Medulla oblongata (tissue), 1 donor: ENCODE data around the gene MOCS3.

Source experiments
- DNase-seq: peaks from one replicate; pipeline ENCODE4 v3.0.0-alpha.2; 2015; ENCODE audit errors: extremely low spot score

The MOCS3 gene

GRCh38 chr20:50981714-50982048 is 23.1 kb downstream of the MOCS3 start:
- no peak for DNase-seq

GRCh38 chr20:50982363-50982762 is 23.7 kb downstream of the MOCS3 start:
- DNase-seq = no peak

- DNase-seq = no peak
Observed at GRCh38 chr20:50983321-50983720, 24.7 kb downstream of the MOCS3 start.

GRCh38 chr20:50987493-50988210 is 29.0 kb downstream of the MOCS3 start:
- DNase-seq = peak; percentile 94

- DNase-seq = no peak
Observed at GRCh38 chr20:50991076-50991475, 32.5 kb downstream of the MOCS3 start.

GRCh38 chr20:50992336-50992732 is 33.7 kb downstream of the MOCS3 start:
- no peak for DNase-seq

- peak; percentile 12 for DNase-seq
Observed at GRCh38 chr20:50992733-50993457, 34.3 kb downstream of the MOCS3 start.

GRCh38 chr20:50993876-50994275 is 35.3 kb downstream of the MOCS3 start:
- DNase-seq = no peak

- no peak for DNase-seq
Observed at GRCh38 chr20:50995506-50995905, 36.9 kb downstream of the MOCS3 start.

- no peak for DNase-seq
Observed at GRCh38 chr20:50996901-50997865, 38.6 kb downstream of the MOCS3 start.

GRCh38 chr20:50999355-50999754 is 40.7 kb downstream of the MOCS3 start:
- DNase-seq = no peak

- no peak for DNase-seq
Observed at GRCh38 chr20:51001430-51002265, 43.0 kb downstream of the MOCS3 start.

GRCh38 chr20:51002633-51003032 is 44.0 kb downstream of the MOCS3 start:
- no peak for DNase-seq

GRCh38 chr20:51003753-51004152 is 45.1 kb downstream of the MOCS3 start:
- no peak for DNase-seq

- no peak for DNase-seq
Observed at GRCh38 chr20:51004305-51004727, 45.7 kb downstream of the MOCS3 start.

- DNase-seq = no peak
Observed at GRCh38 chr20:51004781-51005180, 46.2 kb downstream of the MOCS3 start.

GRCh38 chr20:51005214-51005613 is 46.6 kb downstream of the MOCS3 start:
- no peak for DNase-seq

GRCh38 chr20:51008718-51009117 is 50.1 kb downstream of the MOCS3 start:
- no peak for DNase-seq

GRCh38 chr20:51009303-51010042 is 50.9 kb downstream of the MOCS3 start:
- DNase-seq = no peak

GRCh38 chr20:51010043-51010365 is 51.4 kb downstream of the MOCS3 start:
- DNase-seq = no peak

GRCh38 chr20:51010932-51011331 is 52.3 kb downstream of the MOCS3 start:
- no peak for DNase-seq
